HEK293T (cell line): ENCODE measurements around the gene STPG1.

Experiments
- ARNT ChIP-seq: fragments of 450-650 bp; IDR thresholded peaks from 2 replicates; pipeline ENCODE4 v1.6.1; 2017; ENCODE audit warnings: mild to moderate bottlenecking
- BHLHE40 ChIP-seq: fragments of 450-650 bp; IDR thresholded peaks from 2 replicates; pipeline ENCODE4 v1.6.1; 2016; ENCODE audit warnings: mild to moderate bottlenecking, moderate library complexity, borderline replicate concordance
- CTBP1 ChIP-seq: fragments of 450-650 bp; IDR thresholded peaks from 2 replicates; pipeline ENCODE4 v1.6.1; 2016; ENCODE audit warnings: borderline replicate concordance
- FOXA1 ChIP-seq: fragments of 450-650 bp; IDR thresholded peaks from 2 replicates; pipeline ENCODE4 v1.6.1; 2016; ENCODE audit warnings: mild to moderate bottlenecking
- FOXK2 ChIP-seq: fragments of 450-650 bp; IDR thresholded peaks from 2 replicates; pipeline ENCODE4 v1.6.1; 2016; ENCODE audit warnings: mild to moderate bottlenecking
- FOXM1 ChIP-seq: fragments of 450-650 bp; IDR thresholded peaks from 2 replicates; pipeline ENCODE4 v1.6.1; 2017; ENCODE audit warnings: mild to moderate bottlenecking, borderline replicate concordance
- L3MBTL2 ChIP-seq: fragments of 450-650 bp; conservative IDR thresholded peaks from 2 replicates; pipeline ENCODE4 v1.6.1; 2016; ENCODE audit warnings: mild to moderate bottlenecking
- LEF1 ChIP-seq: fragments of 450-650 bp; IDR thresholded peaks from 2 replicates; pipeline ENCODE4 v1.6.1; 2017; ENCODE audit warnings: mild to moderate bottlenecking, borderline replicate concordance
- SP1 ChIP-seq: fragments of 450-650 bp; IDR thresholded peaks from 2 replicates; pipeline ENCODE4 v1.6.1; 2017
- SUZ12 ChIP-seq: fragments of 450-650 bp; IDR thresholded peaks from 2 replicates; pipeline ENCODE4 v1.6.1; 2016; ENCODE audit warnings: mild to moderate bottlenecking
- TARDBP ChIP-seq: fragments of 450-650 bp; IDR thresholded peaks from 2 replicates; pipeline ENCODE4 v1.6.1; 2016

GRCh38 chr1:24351918-24352627 is 61.5 kb downstream of the STPG1 start:
- TF ChIP-seq LEF1 (no peak), SP1 (no peak), SUZ12 (no peak), TARDBP (no peak), FOXM1 (no peak), CTBP1 (no peak), FOXK2 (no peak), FOXA1 (no peak), L3MBTL2 (no peak), ARNT (no peak), BHLHE40 (no peak)
